Thymus (tissue), 11 donors: ENCODE results near the gene ZNF839. TPM values are rescaled to one million over a fixed set of nuclear protein-coding genes. Genes with fewer than 3 reads are reported as not detected.
A peak's percentile ranks its signal among the peaks of the same experiment; 100 is the strongest.

Source experiments
- DNase-seq, 9 donors: peaks; one replicate each; pipeline ENCODE4 v3.0.0-alpha.2; 2013; ENCODE audit warnings: low spot score in 9 of 9, low read depth in 6 of 9, missing footprints in 1 of 9
- H3K27ac ChIP-seq, 2 donors: one replicate each; pipeline ENCODE4 v1.5.1; 2013; ENCODE audit warnings: control low read depth in 1 of 2, low read depth in 1 of 2, low read length in 1 of 2, mild to moderate bottlenecking in 1 of 2, moderate library complexity in 1 of 2
- H3K27me3 ChIP-seq, 2 donors: one replicate each; pipeline ENCODE4 v1.5.1; 2013; ENCODE audit warnings: low read length in 1 of 2; ENCODE audit not compliant: control insufficient read depth in 2 of 2, insufficient read depth in 1 of 2
- H3K36me3 ChIP-seq, 2 donors: one replicate each; pipeline ENCODE4 v1.5.1; 2013; ENCODE audit warnings: low read length in 1 of 2, mild to moderate bottlenecking in 1 of 2, moderate library complexity in 1 of 2; ENCODE audit not compliant: control insufficient read depth in 2 of 2, insufficient read depth in 2 of 2
- H3K4me1 ChIP-seq, 2 donors: one replicate each; pipeline ENCODE4 v1.5.1; 2013; ENCODE audit warnings: low read length in 2 of 2; ENCODE audit not compliant: control insufficient read depth in 2 of 2, insufficient read depth in 2 of 2
- H3K4me3 ChIP-seq, 2 donors: one replicate each; pipeline ENCODE4 v1.5.1; 2013; ENCODE audit warnings: low read length in 2 of 2, control low read depth in 1 of 2, mild to moderate bottlenecking in 1 of 2
- H3K9me3 ChIP-seq, 2 donors: one replicate each; pipeline ENCODE4 v1.5.1; 2013; ENCODE audit warnings: low read length in 1 of 2, mild to moderate bottlenecking in 1 of 2; ENCODE audit not compliant: control insufficient read depth in 2 of 2, insufficient read depth in 1 of 2
- WGBS: extraction: QIAGEN DNeasy Blood & Tissue Kit; methylation state at CpG from one replicate; pipeline ENCODE4 v1.1.7; 2013; 5-methylcytosine and 5-hydroxymethylcytosine counted together
- polyA plus RNA-seq: library from polyadenylated mRNA; stranded (reverse); fragments of 200-250 nt; gene quantifications from one replicate; pipeline ENCODE4 v1.2.3, GENCODE V29; 2013
- total RNA-seq: library from RNA; stranded (reverse); fragments of 120-200 nt; gene quantifications from one replicate; pipeline ENCODE4 v1.2.4, GENCODE V29; 2013
- donor health status: healthy.

ZNF839 gene
- total and polyA plus RNA-seq, 2 donors, result 8.3 to 18.8 TPM

GRCh38 chr14:102362084-102362483 lies 42.5 kb downstream of the ZNF839 start:
- Histone ChIP-seq H3K36me3 (peaks cover 10 to 12% of the 10 kb centered on the region in 2 donors), H3K27me3 (peaks cover 0 to 9% of the 10 kb centered on the region in 2 donors), H3K9me3 (no peaks in the 10 kb centered on the region), H3K4me3 (peak overlapping the region; percentile 79 to 95), H3K27ac (peak overlapping the region; percentile 77 to 93), H3K4me1 (peaks cover 15 to 16% of the 10 kb centered on the region in 2 donors)
- peak in 2 of 9 donors; percentile 2 to 18 for DNase-seq
- 35% methylated on average over 4 of the region's 4 CpGs for WGBS

- Histone ChIP-seq H3K27ac (peak within 1 kb of the TSS; percentile 77 to 93), H3K27me3 (peaks cover 0 to 9% of the 10 kb centered on the region in 2 donors), H3K4me3 (peak within 1 kb of the TSS; percentile 79 to 95), H3K4me1 (peaks cover 15 to 16% of the 10 kb centered on the region in 2 donors), H3K36me3 (peaks cover 7 to 10% of the 10 kb centered on the region in 2 donors), H3K9me3 (no peaks in the 10 kb centered on the region)
- WGBS, result under 1% methylated on average over 58 of the region's 58 CpGs
- DNase-seq, result peak; percentile 82 to 96 (median 91)
These were observed 43.1 kb downstream of the ZNF839 start, which contains the start of the genes CINP and TECPR2 for GRCh38 chr14:102362545-102363181. TSS of gene CINP (minus strand) at chr14:102362890. CDS start at chr14:102362851, 39 bp downstream. TSS of gene TECPR2 (plus strand) at chr14:102362941. CDS start at chr14:102376722, 13,781 bp downstream.

- peak in 6 of 9 donors; percentile 3 to 48 (median 18) for DNase-seq
- WGBS, result 6% methylated on average over 53 of the region's 53 CpGs
- peak overlapping the region; percentile 79 to 95 for H3K4me3 ChIP-seq
These were observed 43.8 kb downstream of the ZNF839 start for GRCh38 chr14:102363182-102363943.

GRCh38 chr14:102370305-102370809 lies 50.8 kb downstream of the ZNF839 start:
- no peak overlapping the region for H3K27ac ChIP-seq
- H3K4me3 ChIP-seq, result no peak overlapping the region
- H3K9me3 ChIP-seq, result no peaks in the 10 kb centered on the region
- WGBS, result 94% methylated on average over 11 of the region's 11 CpGs
- H3K36me3 ChIP-seq, result no peaks in the 10 kb centered on the region
- no peak for DNase-seq
- no peaks in the 10 kb centered on the region for H3K4me1 ChIP-seq
- H3K27me3 ChIP-seq, result no peaks in the 10 kb centered on the region

More at GRCh38 chr14:102363182-102363943, 43.8 kb downstream of the ZNF839 start:
- H3K4me1 ChIP-seq, result peaks cover 15 to 16% of the 10 kb centered on the region in 2 donors
- peaks cover 4 to 5% of the 10 kb centered on the region in 2 donors for H3K36me3 ChIP-seq
- H3K9me3 ChIP-seq, result no peaks in the 10 kb centered on the region
- peak overlapping the region in 1 of 2 donors; percentile 46 for H3K27ac ChIP-seq
- peaks cover 0 to 9% of the 10 kb centered on the region in 2 donors for H3K27me3 ChIP-seq

- Histone ChIP-seq H3K27me3 (no peaks in the 10 kb centered on the region), H3K4me1 (no peaks in the 10 kb centered on the region), H3K27ac (no peak overlapping the region), H3K9me3 (no peaks in the 10 kb centered on the region), H3K4me3 (no peak overlapping the region), H3K36me3 (no peaks in the 10 kb centered on the region)
- WGBS, result 97% methylated on average over 4 of the region's 4 CpGs
- DNase-seq, result no peak
These were observed 51.8 kb downstream of the ZNF839 start for GRCh38 chr14:102371361-102371760.

- Histone ChIP-seq H3K4me1 (no peaks in the 10 kb centered on the region), H3K27me3 (no peaks in the 10 kb centered on the region), H3K9me3 (no peaks in the 10 kb centered on the region), H3K36me3 (peaks cover 3 to 5% of the 10 kb centered on the region in 2 donors), H3K27ac (no peak overlapping the region), H3K4me3 (no peak overlapping the region)
- no peak for DNase-seq
- 96% methylated on average over 3 of the region's 3 CpGs for WGBS
These were observed 53.6 kb downstream of the ZNF839 start for GRCh38 chr14:102373110-102373509.

DNA sequence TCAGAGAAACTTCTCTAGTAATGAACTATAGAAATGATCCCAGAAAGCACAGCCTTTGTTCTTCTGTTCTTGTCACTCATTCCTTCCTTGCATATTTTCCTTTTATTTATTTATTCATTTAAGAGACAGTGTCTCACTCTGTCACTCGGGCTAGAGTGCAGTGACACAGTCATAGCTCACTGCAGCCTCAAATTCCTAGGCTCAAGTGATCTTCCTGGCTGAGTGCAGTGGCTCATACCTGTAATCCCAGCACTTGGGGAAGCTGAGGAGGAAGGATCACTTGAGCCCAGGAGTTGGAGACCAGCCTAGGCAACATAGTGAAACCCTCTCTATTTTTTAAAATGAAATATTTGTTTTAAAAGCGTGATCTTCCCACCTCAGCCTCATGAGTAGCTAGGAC lies 54.7 kb downstream of the ZNF839 start:
- Histone ChIP-seq H3K9me3 (no peaks in the 10 kb centered on the region), H3K36me3 (peaks cover 3 to 5% of the 10 kb centered on the region in 2 donors), H3K27ac (no peak overlapping the region), H3K27me3 (no peaks in the 10 kb centered on the region), H3K4me3 (no peak overlapping the region), H3K4me1 (no peaks in the 10 kb centered on the region)
- no peak for DNase-seq
- WGBS, result 97% methylated on average over 2 of the region's 2 CpGs

DNA sequence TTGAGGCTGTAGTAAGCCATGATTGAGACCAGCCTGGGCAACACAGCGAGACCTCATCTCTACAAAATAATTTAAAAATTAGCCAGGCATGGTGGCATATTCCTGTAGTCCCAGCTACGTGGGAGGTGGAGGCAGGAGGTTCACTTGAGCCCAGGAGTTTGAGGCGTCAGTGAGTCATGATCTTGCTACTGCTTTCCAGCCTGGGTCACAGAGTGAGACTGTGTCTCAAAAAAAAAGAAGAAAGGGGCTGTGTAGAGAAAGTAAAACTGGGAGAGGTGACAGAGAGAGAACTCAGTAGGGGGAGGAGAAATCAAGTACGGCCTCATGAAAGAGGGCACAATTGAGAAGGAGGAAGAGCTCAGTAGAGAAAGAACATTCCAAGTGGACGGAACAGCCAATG lies 55.6 kb downstream of the ZNF839 start:
- no peaks in the 10 kb centered on the region for H3K9me3 ChIP-seq
- no peaks in the 10 kb centered on the region for H3K4me1 ChIP-seq
- H3K36me3 ChIP-seq, result peaks cover 3 to 7% of the 10 kb centered on the region in 2 donors
- no peak overlapping the region for H3K4me3 ChIP-seq
- H3K27ac ChIP-seq, result no peak overlapping the region
- no peaks in the 10 kb centered on the region for H3K27me3 ChIP-seq
- no peak for DNase-seq
- WGBS, result 97% methylated on average over 5 of the region's 5 CpGs

DNA sequence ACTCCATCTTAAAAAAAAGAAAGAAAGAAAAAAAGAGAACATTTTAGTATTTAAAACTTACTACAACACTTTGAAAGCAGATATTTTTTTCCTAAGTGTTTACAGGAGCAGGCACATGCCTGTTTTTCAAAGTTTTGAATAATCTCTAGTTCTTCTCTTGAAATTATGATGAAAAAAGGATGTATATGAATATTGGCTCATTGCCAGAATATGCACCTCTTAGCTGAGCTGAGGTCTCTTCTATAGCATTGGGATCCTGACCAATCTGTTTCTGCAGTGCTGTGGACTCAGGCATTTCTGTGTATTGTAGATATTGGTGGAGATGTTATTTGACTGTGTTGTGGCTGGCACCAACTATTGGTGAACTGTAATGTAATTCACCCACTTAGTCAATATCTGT lies 58.1 kb downstream of the ZNF839 start:
- no peak for DNase-seq
- no peak overlapping the region for H3K4me3 ChIP-seq
- no peaks in the 10 kb centered on the region for H3K27me3 ChIP-seq
- no peaks in the 10 kb centered on the region for H3K4me1 ChIP-seq
- no peak overlapping the region for H3K27ac ChIP-seq
- H3K9me3 ChIP-seq, result no peaks in the 10 kb centered on the region
- H3K36me3 ChIP-seq, result peaks cover 6 to 8% of the 10 kb centered on the region in 2 donors
